ENCODE measurements around the gene WDFY3.
"Not testable (repeated sequence)": the region's sequence is repeated elsewhere in the genome, so short reads cannot be mapped to it uniquely, and the experiment has no call there.

The WDFY3 gene

DNA sequence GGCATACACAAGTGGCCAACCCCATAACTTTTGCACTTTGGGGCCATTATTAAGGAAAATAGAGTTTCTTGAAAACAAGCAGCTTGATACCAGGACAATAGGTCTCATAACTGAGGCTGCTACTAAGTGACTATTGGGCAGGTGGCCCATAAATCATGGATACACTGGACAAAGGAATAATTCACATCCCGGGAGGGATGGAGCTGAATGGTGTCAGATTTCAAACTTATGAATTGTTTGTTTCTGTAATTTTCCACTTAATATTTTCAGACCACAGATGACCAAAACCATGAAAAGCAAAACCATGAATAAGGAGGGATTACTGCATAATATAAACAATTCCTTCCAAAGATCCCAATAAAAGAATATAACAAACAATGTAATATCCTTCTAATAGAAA, 114.4 kb downstream of the WDFY3 start:
- no peak for DNase-seq

DNA sequence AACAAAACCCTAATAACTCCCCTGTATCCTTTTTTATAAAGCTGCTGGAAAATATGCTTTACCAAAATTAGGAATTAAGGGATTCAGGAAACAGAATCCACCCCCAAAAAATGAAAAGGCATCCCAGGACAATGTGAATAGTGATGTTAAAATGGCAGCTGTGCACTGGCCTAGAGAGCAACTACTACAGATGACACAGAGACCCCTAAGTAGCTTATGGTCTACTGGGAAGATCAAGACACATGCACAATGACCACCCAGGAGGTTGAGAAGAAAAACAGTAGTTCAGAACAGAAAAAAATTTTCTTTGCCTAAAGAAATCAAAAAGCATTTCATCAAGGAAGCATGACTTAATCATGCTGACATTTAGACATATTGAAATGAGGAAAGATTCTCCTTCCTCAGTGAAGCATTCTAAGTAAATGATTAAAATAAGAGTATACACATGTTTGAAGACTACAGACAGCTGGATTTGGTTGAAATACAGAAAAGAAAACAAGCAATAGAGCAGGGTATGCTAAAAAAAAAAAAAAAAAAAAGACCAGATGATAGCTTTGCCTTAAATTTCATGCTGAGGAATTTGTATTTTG, 117.3 kb downstream of the WDFY3 start:
- DNase-seq, result no peak

GRCh38 chr4:84848432-84848831, 118.1 kb downstream of the WDFY3 start:
- no peak for DNase-seq

GRCh38 chr4:84847978-84848377, 118.5 kb downstream of the WDFY3 start:
- no peak for DNase-seq

- DNase-seq, result no peak
These were observed 119.5 kb downstream of the WDFY3 start for GRCh38 chr4:84846985-84847384.

GRCh38 chr4:84841435-84841834, 125.1 kb downstream of the WDFY3 start:
- DNase-seq, result no peak

DNA sequence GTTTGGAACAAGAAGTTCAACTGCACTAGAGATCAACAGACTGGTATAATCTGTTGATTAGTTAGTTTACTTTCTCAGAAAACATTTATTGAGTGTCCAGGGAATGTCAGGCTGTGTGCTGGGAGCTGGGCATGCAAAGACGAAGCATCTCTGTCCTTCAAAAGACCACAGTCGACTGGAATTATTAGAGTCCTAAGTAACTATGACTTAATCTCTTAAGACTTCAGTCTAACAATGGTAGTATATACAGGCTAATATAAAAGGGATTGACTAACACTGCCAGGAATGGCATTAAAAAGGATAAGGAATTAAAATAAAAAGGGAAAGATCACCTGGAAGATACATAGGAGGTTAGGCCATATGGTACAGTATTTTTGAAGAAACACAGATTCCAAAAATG, 128.7 kb downstream of the WDFY3 start:
- DNase-seq, result no peak

DNA sequence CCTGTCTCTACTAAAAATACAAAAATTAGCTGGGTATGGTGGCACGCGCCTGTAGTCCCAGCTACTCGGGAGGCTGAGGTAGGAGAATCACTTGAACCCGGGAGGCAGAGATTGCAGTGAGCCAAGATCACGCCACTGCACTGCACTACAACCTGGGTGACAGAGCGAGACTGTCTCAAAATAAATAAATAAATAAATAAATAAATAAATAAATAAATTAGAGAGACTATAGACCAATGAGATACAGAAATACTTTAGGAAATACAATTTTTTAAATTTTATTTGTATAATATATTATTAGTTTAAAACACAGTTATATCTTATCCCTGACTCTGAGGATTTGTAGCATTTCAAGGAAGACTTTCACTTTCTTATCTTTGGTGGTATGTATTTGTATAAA, 136.9 kb downstream of the WDFY3 start:
- not testable (repeated sequence) for DNase-seq

DNA sequence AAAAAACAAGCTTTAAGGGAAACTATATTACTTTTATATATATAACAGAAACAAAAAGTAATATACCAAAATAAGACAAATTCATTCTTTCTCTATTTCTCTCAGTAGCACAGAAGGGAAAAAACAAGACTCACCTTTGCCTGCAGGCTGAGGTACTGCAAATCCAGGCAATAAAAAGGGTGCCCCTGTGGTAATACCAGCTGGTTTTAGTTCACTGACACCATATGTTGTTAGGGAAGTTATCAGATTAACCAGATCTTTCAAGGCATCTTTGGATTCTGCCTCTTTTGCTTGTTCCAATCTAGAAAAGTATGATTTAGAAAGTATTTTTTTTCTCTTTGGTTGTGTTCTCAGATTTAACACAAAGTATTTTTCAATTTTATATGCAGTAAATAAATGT, 139.8 kb downstream of the WDFY3 start:
- DNase-seq, result no peak

DNA sequence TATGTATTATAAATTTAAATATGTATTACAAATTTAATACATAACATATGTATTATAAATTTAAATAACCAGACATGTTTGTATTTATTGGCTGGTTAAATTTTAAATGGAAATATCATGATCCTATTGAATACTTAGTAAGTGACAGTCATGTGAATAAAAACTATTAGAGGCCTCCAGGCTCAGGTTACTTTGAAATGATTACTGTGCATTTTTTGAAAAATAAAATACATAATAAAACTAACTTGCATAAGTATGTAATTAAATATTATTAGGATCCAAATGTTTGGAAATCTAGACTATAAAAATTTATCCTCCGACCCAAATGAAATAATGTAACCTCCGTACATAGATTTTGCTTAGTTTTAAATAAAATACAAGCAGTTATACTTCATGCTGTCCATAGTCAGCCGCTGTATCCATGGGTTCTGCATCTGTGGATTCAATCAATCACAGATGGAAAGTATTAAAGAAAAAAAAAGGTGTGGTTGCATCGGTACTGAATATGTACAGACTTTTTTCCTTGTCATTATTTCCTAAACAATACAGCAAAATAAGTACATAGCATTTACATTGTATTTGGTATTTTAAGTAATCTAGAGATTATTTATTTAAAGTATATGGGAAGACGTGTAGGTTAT, 140.7 kb downstream of the WDFY3 start:
- no peak for DNase-seq

- DNase-seq, result no peak
These were observed 145.4 kb downstream of the WDFY3 start for GRCh38 chr4:84821064-84821463.

GRCh38 chr4:84814094-84814750, 152.3 kb downstream of the WDFY3 start:
- DNase-seq, result no peak

DNA sequence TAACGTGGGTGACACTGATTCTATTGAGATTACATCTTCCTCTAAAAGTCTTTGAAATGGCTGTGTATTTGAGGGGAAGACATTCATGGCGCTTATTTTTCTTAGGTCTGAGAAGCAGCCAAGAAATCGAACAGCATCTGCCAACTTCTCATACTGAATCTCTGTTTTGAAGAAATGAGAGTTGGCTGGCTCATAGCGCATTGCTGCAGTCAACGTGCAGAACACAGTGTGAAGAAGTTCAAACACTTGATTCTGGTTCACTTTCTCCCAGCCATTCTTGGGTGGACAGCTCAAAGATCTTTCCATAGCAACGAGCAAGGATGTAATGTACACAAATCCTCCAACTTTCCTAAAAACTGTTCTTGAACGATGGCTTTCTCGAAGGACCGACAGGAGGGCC, 156.5 kb downstream of the WDFY3 start:
- DNase-seq, result no peak

GRCh38 chr4:84808332-84808731, 158.2 kb downstream of the WDFY3 start:
- no peak for DNase-seq

- DNase-seq, result not testable (repeated sequence)
These were observed 159.9 kb downstream of the WDFY3 start for GRCh38 chr4:84806541-84806940.

- no peak for DNase-seq
These were observed 162.4 kb downstream of the WDFY3 start for GRCh38 chr4:84804136-84804535.

- DNase-seq, result no peak
These were observed 162.8 kb downstream of the WDFY3 start for GRCh38 chr4:84803720-84804119.

- no peak for DNase-seq
These were observed 163.4 kb downstream of the WDFY3 start for GRCh38 chr4:84803116-84803515.

DNA sequence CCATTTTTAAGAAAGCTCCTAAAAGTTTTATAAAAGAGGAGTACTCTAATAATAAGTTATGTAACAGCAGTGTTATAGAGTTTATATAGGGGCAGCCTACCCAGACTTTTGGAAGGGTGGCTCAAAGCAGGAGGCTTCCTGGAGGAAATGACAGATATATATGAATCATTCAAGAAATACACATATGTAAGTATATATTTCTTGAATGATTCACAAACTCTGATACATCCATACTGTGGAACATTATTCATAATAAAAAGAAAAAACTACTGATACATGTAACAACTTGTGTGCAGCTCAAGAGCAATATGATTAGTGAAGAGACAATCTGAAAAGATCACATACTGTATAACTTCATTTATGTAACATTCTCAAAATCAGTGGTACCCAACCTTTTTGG, 166.2 kb downstream of the WDFY3 start:
- no peak for DNase-seq

DNA sequence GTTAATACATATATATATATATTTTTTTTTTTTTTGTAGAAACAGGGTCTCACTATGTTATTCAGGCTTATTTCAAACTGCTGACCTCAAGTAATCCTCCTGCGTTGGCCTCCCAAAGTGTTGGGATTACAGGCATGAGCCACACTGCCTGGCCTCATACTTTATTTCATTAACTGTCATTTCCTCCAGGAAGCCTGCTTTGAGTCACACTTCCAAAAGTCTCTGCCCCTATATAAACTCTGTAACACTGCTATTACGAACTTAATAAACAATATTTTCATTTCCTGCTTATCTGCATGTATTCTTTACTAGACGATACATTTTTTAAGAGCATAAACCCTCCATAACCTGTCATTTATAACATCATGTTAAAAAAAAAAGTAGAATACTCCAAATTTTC, 167.2 kb downstream of the WDFY3 start:
- no peak for DNase-seq

DNA sequence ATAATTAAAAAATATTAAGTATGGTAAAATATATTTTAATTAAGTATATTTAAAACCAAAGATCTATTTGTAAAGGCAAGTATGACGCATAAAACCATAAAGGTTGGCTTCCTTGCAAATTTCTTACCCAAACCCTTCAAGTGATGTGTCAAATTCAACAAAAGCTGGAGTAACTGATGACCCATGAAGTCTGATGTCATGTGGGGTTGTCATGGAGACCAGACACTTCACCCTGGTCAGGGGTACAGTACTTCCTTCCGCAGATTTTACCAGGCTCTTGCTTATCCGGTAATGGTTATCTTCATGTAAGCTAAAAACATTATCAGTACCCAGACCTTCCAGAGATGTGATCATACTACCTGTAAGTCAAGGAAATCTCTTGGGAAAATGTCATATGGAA, 170.1 kb downstream of the WDFY3 start:
- DNase-seq, result no peak

DNA sequence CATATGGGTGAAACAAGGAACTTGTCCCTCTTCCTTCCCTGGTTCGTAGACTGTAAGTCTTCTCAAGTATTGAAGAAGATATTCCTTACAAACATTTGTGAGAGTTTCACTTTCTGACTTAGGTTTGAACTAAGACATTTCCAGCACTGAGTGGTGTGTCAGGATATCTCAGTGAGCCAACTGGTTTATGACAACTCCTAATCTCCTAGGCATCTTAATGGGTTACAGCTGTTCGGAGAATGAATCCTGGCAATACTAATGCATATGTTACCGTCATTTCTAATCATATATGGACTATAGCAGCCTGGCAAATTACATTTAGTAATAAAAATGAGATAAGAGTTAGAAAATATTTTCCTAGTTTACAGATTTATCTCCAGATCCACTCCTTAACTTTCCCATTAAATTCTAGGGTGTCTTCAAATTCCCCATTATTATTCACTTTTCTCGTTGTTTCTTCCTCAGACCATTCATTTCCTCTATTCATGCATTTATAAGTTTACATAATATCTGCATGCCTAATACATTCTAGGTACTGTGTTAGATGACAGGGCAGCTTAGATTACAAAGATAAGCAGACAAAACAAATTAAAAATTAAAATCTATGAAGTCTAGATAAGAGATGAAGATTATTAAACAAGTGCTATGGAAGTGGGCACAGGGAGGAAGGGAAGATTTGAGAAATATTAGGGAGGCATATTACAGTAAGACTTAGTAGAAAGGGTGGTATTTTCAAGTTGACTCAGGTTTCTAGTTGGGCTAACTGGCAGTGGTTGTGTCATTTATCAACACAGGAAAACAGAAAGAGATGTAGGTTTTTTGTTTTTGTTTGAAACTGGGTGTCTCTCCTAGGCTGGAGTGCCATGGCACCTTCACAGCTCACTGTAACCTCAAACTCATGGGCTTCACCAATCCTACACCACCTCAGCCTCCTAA, 173.9 kb downstream of the WDFY3 start:
- no peak for DNase-seq

DNA sequence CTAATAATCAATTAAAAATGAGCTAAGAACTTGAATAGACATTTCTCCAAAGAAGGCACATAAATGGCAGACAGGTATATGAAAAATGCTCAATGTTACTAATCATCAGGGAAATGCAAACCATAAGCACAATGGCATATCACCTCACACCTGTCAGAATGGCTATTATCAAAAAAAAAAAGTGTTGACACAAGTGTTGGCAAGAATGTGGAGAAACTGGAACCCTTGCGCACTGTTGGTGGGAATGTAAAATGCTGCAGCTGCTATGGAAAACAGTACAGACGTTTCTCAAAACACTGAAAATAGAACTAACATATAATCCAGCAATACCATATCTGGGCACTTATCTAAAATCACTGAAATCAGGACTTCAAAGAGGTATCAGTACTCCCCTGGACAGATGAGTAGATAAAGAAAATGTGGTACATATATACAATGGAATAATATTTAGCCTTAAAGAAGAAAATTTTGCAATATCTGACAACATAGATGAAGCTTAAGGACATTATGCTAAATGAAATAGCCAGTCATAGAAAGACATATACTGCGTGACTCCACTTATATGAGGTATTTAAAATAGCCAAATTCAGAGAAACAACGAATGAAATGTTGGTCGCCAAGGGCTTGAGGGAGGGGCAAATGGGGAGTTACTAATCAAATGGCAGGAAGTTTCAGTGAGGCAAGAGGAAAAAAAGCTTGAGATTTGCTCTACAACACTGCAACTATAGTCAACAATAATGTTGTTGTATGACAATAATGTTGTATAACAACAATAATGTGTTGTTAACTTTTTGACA, 175.5 kb downstream of the WDFY3 start:
- no peak for DNase-seq
